ENCODE measurements around the gene ZNF507. TPM values are rescaled to one million over a fixed set of nuclear protein-coding genes. Genes with fewer than 3 reads are reported as not detected.

The ZNF507 gene
- total and polyA plus RNA-seq, 4 donors: 2.9 to 14.1 (median 7.1) TPM

DNA sequence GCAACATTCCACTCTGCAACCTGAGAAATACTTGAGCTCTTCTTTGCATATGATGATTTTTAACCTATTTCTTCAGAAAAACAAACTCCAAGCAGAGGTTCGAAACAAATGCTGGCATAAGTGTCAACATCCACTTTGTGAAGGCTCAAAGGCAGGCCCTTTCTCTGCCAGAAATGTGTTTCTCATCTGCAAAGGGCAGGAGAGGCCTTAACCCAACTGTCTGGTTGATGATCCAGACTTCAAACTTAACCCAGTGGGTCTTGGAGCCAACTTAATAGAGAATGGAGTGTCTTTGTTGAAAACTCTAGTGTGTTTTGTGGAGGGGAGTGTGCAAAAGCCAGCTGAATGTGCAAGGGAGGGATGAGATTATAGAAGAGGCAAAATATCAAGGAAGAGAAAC, 28.3 kb upstream of the ZNF507 start:
- no peak overlapping the region for H3K9ac ChIP-seq (ENCODE audit: low read depth in 1 of 2, low read length in 2 of 2)
- 81% methylated on average over 1 of the region's 1 CpG for WGBS

More for the DNA sequence above, 28.3 kb upstream of the ZNF507 start:
- no peak overlapping the region for H3K27ac ChIP-seq (ENCODE audit: low read depth in 1 of 2, low read length in 2 of 2)
- TF ChIP-seq JUND (IDR thresholded peaks at IDR 0.05) (no peak), RXRA (IDR thresholded peaks at IDR 0.05) (no peak), HNF4A (conservative IDR thresholded peaks at IDR 0.05) (no peak), EGR1 (IDR thresholded peaks at IDR 0.05; ENCODE audit: low read depth in 2 of 2) (no peak), REST (IDR thresholded peaks at IDR 0.05) (no peak), FOXA1 (IDR thresholded peaks at IDR 0.05) (no peak), RAD21 (IDR thresholded peaks at IDR 0.05) (no peak), TAF1 (conservative IDR thresholded peaks at IDR 0.05) (no peak), FOXA2 (IDR thresholded peaks at IDR 0.05) (no peak), ATF3 (IDR thresholded peaks at IDR 0.05) (no peak), GABPA (IDR thresholded peaks at IDR 0.05 in 1 of 2, conservative IDR thresholded peaks at IDR 0.05 in 1 of 2) (no peak), SP1 (IDR thresholded peaks at IDR 0.05) (no peak), ZBTB33 (IDR thresholded peaks at IDR 0.05) (no peak), NR2F2 (IDR thresholded peaks at IDR 0.05) (no peak), YY1 (IDR thresholded peaks at IDR 0.05) (no peak), MAX (IDR thresholded peaks at IDR 0.05) (no peak), HNF4G (IDR thresholded peaks at IDR 0.05) (no peak)
- TF ChIP-seq, protein P1, sequence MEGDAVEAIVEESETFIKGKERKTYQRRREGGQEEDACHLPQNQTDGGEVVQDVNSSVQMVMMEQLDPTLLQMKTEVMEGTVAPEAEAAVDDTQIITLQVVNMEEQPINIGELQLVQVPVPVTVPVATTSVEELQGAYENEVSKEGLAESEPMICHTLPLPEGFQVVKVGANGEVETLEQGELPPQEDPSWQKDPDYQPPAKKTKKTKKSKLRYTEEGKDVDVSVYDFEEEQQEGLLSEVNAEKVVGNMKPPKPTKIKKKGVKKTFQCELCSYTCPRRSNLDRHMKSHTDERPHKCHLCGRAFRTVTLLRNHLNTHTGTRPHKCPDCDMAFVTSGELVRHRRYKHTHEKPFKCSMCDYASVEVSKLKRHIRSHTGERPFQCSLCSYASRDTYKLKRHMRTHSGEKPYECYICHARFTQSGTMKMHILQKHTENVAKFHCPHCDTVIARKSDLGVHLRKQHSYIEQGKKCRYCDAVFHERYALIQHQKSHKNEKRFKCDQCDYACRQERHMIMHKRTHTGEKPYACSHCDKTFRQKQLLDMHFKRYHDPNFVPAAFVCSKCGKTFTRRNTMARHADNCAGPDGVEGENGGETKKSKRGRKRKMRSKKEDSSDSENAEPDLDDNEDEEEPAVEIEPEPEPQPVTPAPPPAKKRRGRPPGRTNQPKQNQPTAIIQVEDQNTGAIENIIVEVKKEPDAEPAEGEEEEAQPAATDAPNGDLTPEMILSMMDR (IDR thresholded peaks at IDR 0.05; ENCODE audit: low read depth, low read length, missing input control): no peak
- DNase-seq (ENCODE audit: low spot score): no peak
- H3K4me3 ChIP-seq (ENCODE audit: low read depth in 1 of 3, low read length in 3 of 3): no peak overlapping the region
- no peaks in the 10 kb centered on the region for H3K9me3 ChIP-seq (ENCODE audit: control insufficient read depth in 4 of 4, low read length in 3 of 4)
- peaks cover 0 to 3% (median 0%) of the 10 kb centered on the region in 4 donors for H3K27me3 ChIP-seq (ENCODE audit: control insufficient read depth in 4 of 4, insufficient read depth in 4 of 4, low read length in 3 of 4)
- H3K36me3 ChIP-seq (ENCODE audit: control insufficient read depth in 4 of 4, insufficient read depth in 3 of 4, low read depth in 1 of 4, low read length in 3 of 4): no peaks in the 10 kb centered on the region
- no peaks in the 10 kb centered on the region for H3K4me1 ChIP-seq (ENCODE audit: control insufficient read depth in 4 of 4, insufficient read depth in 4 of 4, low read length in 3 of 4)

All from liver (tissue), 9 donors.